B cell (primary cell): Measurements from ENCODE around the gene APOA5. TPM values are rescaled to one million over a fixed set of nuclear protein-coding genes. Genes with fewer than 3 reads are reported as not detected.

Experiments
- ATAC-seq: fragments of 200-7000 bp; cut with Tn5 transposase; one replicate; pipeline ENCODE4 v1.10.0; 2021; ENCODE audit warnings: low read depth, mild to moderate bottlenecking, moderate number of reproducible peaks, moderate library complexity
- CTCF ChIA-PET: fragments of 350-600 bp; sonication (Branson Sonifier 250); formaldehyde crosslinking; loops from one replicate; lab custom pipeline; 2021; ENCODE audit warnings: antibody characterized with exemption, inconsistent platforms; lab: Charles Lee
- POLR2A ChIA-PET: fragments of 350-600 bp; sonication (Branson Sonifier 250); formaldehyde crosslinking; loops from one replicate; lab custom pipeline; 2021; ENCODE audit warnings: antibody characterized with exemption; lab: Charles Lee
- DNase-seq: peaks from one replicate; pipeline ENCODE4 v3.0.0; 2013
- H2AFZ ChIP-seq: 2 replicates; pipeline ENCODE4 v1.6.1; 2012; ENCODE audit warnings: mild to moderate bottlenecking, low read depth, low read length; ENCODE audit not compliant: insufficient read depth, poor library complexity, severe bottlenecking
- H3K27ac ChIP-seq, 2 donors: 1 replicate in 1 of 2; 2 replicates in 1 of 2; pipeline ENCODE4 v1.5.1; 2012 to 2013; ENCODE audit warnings: low read length in 2 of 2, mild to moderate bottlenecking in 2 of 2, moderate library complexity in 1 of 2
- H3K27me3 ChIP-seq, 4 experiments: fragments of 200-600 bp in 1 of 4; sonication (generic) in 1 of 4; replicated peaks in 1 of 4; 1 replicate in 2 of 4; 2 replicates in 2 of 4; pipeline versions ENCODE4 v1.6.1 to v1.7.0; 2013 to 2016; ENCODE audit warnings: low read length in 3 of 4, mild to moderate bottlenecking in 2 of 4, mixed read lengths in 1 of 4, moderate library complexity in 1 of 4; ENCODE audit not compliant: insufficient read depth in 4 of 4, control insufficient read depth in 3 of 4; ENCODE audit errors: control extremely low read depth in 1 of 4
- H3K36me3 ChIP-seq, 2 experiments: replicated peaks in 1 of 2; 1 replicate in 1 of 2; 2 replicates in 1 of 2; pipeline versions ENCODE4 v1.6.1 to v1.7.1; 2013; ENCODE audit warnings: low read length in 1 of 2; ENCODE audit not compliant: insufficient read depth in 2 of 2, control insufficient read depth in 1 of 2; ENCODE audit errors: control extremely low read depth in 1 of 2, extremely low read depth in 1 of 2
- H3K4me1 ChIP-seq, 2 donors: fragments of 200-600 bp in 1 of 2; sonication (generic) in 1 of 2; 1 replicate in 1 of 2; 2 replicates in 1 of 2; pipeline versions ENCODE4 v1.5.1 to v1.6.1; 2013 to 2017; ENCODE audit warnings: low read length in 2 of 2; ENCODE audit not compliant: control insufficient read depth in 2 of 2, insufficient read depth in 2 of 2
- H3K4me2 ChIP-seq: replicated peaks from 2 replicates; pipeline ENCODE3; 2012; ENCODE audit warnings: mild to moderate bottlenecking, low read depth, low read length; ENCODE audit not compliant: poor library complexity, severe bottlenecking
- H3K4me3 ChIP-seq, 5 experiments: fragments of 200-600 bp in 1 of 5; sonication (generic) in 1 of 5; 1 replicate in 3 of 5; 2 replicates in 2 of 5; pipeline versions ENCODE4 v1.5.1 to v1.7.0; 2011 to 2016; ENCODE audit warnings: low read length in 4 of 5, mild to moderate bottlenecking in 4 of 5, low read depth in 2 of 5, control low read depth in 1 of 5, moderate library complexity in 1 of 5; ENCODE audit not compliant: insufficient read depth in 1 of 5; ENCODE audit errors: control extremely low read depth in 1 of 5, extremely low read depth in 1 of 5
- H3K79me2 ChIP-seq: fragments of 200-600 bp; sonication (generic); one replicate; pipeline ENCODE4 v1.6.0; 2016; ENCODE audit warnings: low read length; ENCODE audit not compliant: control insufficient read depth, insufficient read depth
- H3K9ac ChIP-seq: fragments of 200-600 bp; sonication (generic); 2 replicates; pipeline ENCODE4 v1.6.1; 2017; ENCODE audit warnings: mild to moderate bottlenecking, low read length, moderate library complexity
- H3K9me3 ChIP-seq, 3 donors: one replicate each; pipeline versions ENCODE4 v1.6.1 to v1.7.1; 2013; ENCODE audit warnings: low read length in 2 of 3; ENCODE audit not compliant: control insufficient read depth in 2 of 3, insufficient read depth in 1 of 3; ENCODE audit errors: control extremely low read depth in 1 of 3
- H4K20me1 ChIP-seq: 2 replicates; pipeline ENCODE4 v1.6.0; 2012; ENCODE audit warnings: mild to moderate bottlenecking, low read length; ENCODE audit not compliant: insufficient read depth, control insufficient read depth, poor library complexity, severe bottlenecking
- H3K27ac Mint-ChIP-seq: one replicate; pipeline ENCODE4 v1.8.0; 2021; ENCODE audit warnings: mixed read lengths
- H3K27me3 Mint-ChIP-seq: one replicate; pipeline ENCODE4 v1.8.0; 2021; ENCODE audit warnings: mixed read lengths
- H3K4me1 Mint-ChIP-seq: one replicate; pipeline ENCODE4 v1.8.0; 2021; ENCODE audit warnings: mixed read lengths
- H3K4me3 Mint-ChIP-seq: one replicate; pipeline ENCODE4 v1.8.0; 2021; ENCODE audit warnings: mixed read lengths
- H3K9me3 Mint-ChIP-seq: one replicate; pipeline ENCODE4 v1.8.0; 2022; ENCODE audit warnings: mixed read lengths; ENCODE audit not compliant: insufficient read depth
- EZH2 ChIP-seq: IDR thresholded peaks from 2 replicates; pipeline ENCODE4 v1.6.1; 2012; ENCODE audit warnings: borderline replicate concordance, low read depth, mild to moderate bottlenecking, moderate library complexity, low read length; ENCODE audit not compliant: insufficient read depth, poor library complexity, severe bottlenecking
- WGBS: methylation state at CpG from one replicate; pipeline ENCODE4 v1.1.5; 2013; ENCODE audit warnings: missing lambda C conversion rate; ENCODE audit not compliant: insufficient coverage; 5-methylcytosine and 5-hydroxymethylcytosine counted together
- intact Hi-C: fragments of 100-400 bp; cut with micrococcal nuclease; formaldehyde crosslinking; loops from one replicate; pipeline ENCODE4 v1.10.0; 2022
- polyA plus RNA-seq: library from polyadenylated mRNA; depleted of rRNA; stranded (reverse); fragments of >200 nt; gene quantifications from 2 replicates; pipeline ENCODE4 v1.2.3, GENCODE V29; 2012
- total RNA-seq, 2 donors: library from RNA; stranded (reverse); fragments of 120-200 nt in 1 of 2; gene quantifications; 1 replicate in 1 of 2; 2 replicates in 1 of 2; pipeline versions ENCODE4 v1.2.3 to v1.2.4, GENCODE V29; 2013 to 2022
- TF ChIP-seq, protein P1 (sequence below): fragments of 200-600 bp; IDR thresholded peaks from one replicate; pipeline ENCODE4 v1.8.0; 2022; ENCODE audit warnings: antibody characterized with exemption, mild to moderate bottlenecking

The APOA5 gene
- total and polyA plus RNA-seq, 2 donors (not counting 1 experiment from before 2014, with no cell fraction given), result not detected

DNA sequence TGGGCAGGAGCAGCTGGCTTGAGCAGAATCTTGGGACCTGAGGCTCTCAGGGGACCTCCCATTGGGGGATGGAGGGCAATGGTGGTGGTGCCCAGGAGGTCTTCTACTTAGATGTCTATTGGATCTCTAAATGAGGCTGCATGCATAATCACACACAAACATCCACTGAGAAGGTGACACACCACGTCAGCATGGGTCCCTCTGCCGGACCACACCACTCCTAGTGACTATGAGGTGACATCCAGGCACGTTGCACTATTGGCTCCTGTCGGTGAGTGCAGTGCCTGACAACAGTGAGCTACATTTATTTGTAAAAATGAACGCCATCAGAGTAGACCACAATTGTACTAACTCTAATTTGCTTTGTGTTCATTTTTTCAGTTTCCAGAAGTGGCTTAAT is 33.8 kb upstream of the APOA5 start:
- H3K27me3 Mint-ChIP-seq, result no peaks in the 10 kb centered on the region
- DNase-seq (no peak), ATAC-seq (no peak)
- Histone ChIP-seq H3K9ac (no peak overlapping the region), H2AFZ (no peak overlapping the region), H3K9me3 (no peaks in the 10 kb centered on the region), H3K4me3 (no peak overlapping the region), H3K27me3 (peaks cover 0 to 2% (median 0%) of the 10 kb centered on the region in 4 experiments), H4K20me1 (no peaks in the 10 kb centered on the region), H3K79me2 (no peaks in the 10 kb centered on the region), H3K36me3 (no peaks in the 10 kb centered on the region), H3K4me1 (no peaks in the 10 kb centered on the region), H3K4me2 (no peak overlapping the region), H3K27ac (no peak overlapping the region)
- no peak overlapping the region for H3K4me3 Mint-ChIP-seq
- intact Hi-C loops, result no loop called here
- H3K4me1 Mint-ChIP-seq, result no peaks in the 10 kb centered on the region
- no peak for TF ChIP-seq EZH2
- TF ChIP-seq, protein P1, sequence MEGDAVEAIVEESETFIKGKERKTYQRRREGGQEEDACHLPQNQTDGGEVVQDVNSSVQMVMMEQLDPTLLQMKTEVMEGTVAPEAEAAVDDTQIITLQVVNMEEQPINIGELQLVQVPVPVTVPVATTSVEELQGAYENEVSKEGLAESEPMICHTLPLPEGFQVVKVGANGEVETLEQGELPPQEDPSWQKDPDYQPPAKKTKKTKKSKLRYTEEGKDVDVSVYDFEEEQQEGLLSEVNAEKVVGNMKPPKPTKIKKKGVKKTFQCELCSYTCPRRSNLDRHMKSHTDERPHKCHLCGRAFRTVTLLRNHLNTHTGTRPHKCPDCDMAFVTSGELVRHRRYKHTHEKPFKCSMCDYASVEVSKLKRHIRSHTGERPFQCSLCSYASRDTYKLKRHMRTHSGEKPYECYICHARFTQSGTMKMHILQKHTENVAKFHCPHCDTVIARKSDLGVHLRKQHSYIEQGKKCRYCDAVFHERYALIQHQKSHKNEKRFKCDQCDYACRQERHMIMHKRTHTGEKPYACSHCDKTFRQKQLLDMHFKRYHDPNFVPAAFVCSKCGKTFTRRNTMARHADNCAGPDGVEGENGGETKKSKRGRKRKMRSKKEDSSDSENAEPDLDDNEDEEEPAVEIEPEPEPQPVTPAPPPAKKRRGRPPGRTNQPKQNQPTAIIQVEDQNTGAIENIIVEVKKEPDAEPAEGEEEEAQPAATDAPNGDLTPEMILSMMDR, result no peak
- POLR2A ChIA-PET, result no interaction called here
- no peak overlapping the region for H3K27ac Mint-ChIP-seq
- CTCF ChIA-PET, result no interaction called here
- 90% methylated on average over 3 of the region's 5 CpGs for WGBS
- no peaks in the 10 kb centered on the region for H3K9me3 Mint-ChIP-seq

DNA sequence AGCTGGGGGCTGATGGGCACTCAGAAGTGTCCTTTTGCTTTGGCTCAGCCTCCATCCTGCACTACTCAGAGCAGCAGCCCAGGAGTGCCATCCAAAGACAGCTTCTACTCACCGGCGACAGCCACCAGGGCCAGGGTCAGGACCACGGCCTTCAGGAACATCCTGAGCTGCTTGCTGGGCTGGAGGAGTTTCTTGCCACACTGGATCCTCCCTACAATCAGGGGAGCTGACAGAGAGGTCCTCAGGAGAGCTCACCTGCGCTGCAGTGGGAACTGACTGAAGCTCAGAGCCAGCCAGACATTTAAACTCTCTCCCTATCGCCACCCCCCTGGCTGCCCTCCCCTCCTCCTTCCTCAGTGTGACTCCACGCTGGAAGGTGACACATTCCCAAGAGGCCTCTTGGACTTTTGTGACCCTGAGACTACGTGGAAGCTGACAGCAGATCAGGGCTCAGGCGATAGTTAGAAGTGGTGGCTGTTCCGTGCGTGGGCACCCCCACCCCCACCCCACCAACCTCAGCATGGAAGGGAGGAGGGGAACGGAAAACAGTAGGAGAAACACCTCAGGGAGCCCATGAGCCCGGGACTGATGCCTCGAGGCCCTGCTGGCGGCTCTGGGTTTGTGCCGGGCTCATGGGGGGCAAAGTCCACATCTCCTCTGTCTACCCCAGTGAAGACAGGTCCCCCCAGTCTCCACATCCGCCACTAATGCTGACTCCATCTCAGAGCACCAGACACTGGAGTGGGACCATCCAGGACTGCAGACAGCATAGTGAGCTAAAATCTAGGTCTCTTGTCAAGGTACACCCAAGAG is 31.6 kb upstream of the APOA5 start, which contains the start of gene APOA4:
APOA4 (minus strand) TSS at position 274 of the 813 bp plus-strand sequence; CDS start at position 161, 113 bp downstream.
- no peak for TF ChIP-seq EZH2
- TF ChIP-seq, protein P1, result no peak
- ChIA-PET CTCF (interaction anchor here (0.6 kb wide), 1 partner anchor 22 kb away, joined by 6 read pairs; no protein-coding TSS in a partner anchor), POLR2A (no interaction called here)
- H2AFZ ChIP-seq, result no peak within 1 kb of the TSS
- H3K79me2 ChIP-seq, result no peaks in the 10 kb centered on the region
- H3K27ac Mint-ChIP-seq, result no peak within 1 kb of the TSS
- H3K9me3 ChIP-seq, result no peaks in the 10 kb centered on the region
- no peak within 1 kb of the TSS for H3K27ac ChIP-seq
- no peak for ATAC-seq
- H3K4me2 ChIP-seq, result no peak within 1 kb of the TSS
- no peaks in the 10 kb centered on the region for H3K9me3 Mint-ChIP-seq
- intact Hi-C loops, result no loop called here
- no peaks in the 10 kb centered on the region for H3K4me1 Mint-ChIP-seq
- H3K4me3 Mint-ChIP-seq, result no peak within 1 kb of the TSS
- no peak within 1 kb of the TSS for H3K9ac ChIP-seq
- no peaks in the 10 kb centered on the region for H3K27me3 Mint-ChIP-seq
- 85% methylated on average over 13 of the region's 16 CpGs for WGBS
- no peak within 1 kb of the TSS for H3K4me3 ChIP-seq
- no peaks in the 10 kb centered on the region for H3K36me3 ChIP-seq
- peaks cover 0 to 2% (median 0%) of the 10 kb centered on the region in 4 experiments for H3K27me3 ChIP-seq
- no peaks in the 10 kb centered on the region for H3K4me1 ChIP-seq
- no peak for DNase-seq
- no peaks in the 10 kb centered on the region for H4K20me1 ChIP-seq
